Skeletal muscle tissue (tissue), 5 donors: ENCODE measurements around the gene IL1RAPL1. TPM values are rescaled to one million over a fixed set of nuclear protein-coding genes. Genes with fewer than 3 reads are reported as not detected.

Source experiments
- H3K27ac ChIP-seq: one replicate; pipeline ENCODE4 v1.7.0; 2013; ENCODE audit warnings: mild to moderate bottlenecking, low read depth, low read length, inconsistent platforms
- H3K27me3 ChIP-seq, 3 donors: one replicate each; pipeline ENCODE4 v1.7.0; 2013; ENCODE audit warnings: low read length in 3 of 3; ENCODE audit not compliant: control insufficient read depth in 3 of 3, insufficient read depth in 3 of 3
- H3K36me3 ChIP-seq, 3 donors: one replicate each; pipeline ENCODE4 v1.7.0; 2013; ENCODE audit warnings: low read length in 3 of 3; ENCODE audit not compliant: control insufficient read depth in 3 of 3, insufficient read depth in 3 of 3
- H3K4me1 ChIP-seq, 3 donors: one replicate each; pipeline ENCODE4 v1.7.0; 2013; ENCODE audit warnings: low read length in 3 of 3, mild to moderate bottlenecking in 3 of 3; ENCODE audit not compliant: control insufficient read depth in 3 of 3, insufficient read depth in 3 of 3
- H3K4me3 ChIP-seq, 3 donors: one replicate each; pipeline ENCODE4 v1.7.0; 2013; ENCODE audit warnings: low read length in 3 of 3
- H3K9ac ChIP-seq, 3 donors: one replicate each; pipeline ENCODE4 v1.7.0; 2013; ENCODE audit warnings: low read length in 3 of 3, mild to moderate bottlenecking in 3 of 3, moderate library complexity in 2 of 3, low read depth in 1 of 3
- H3K9me3 ChIP-seq, 3 donors: one replicate each; pipeline ENCODE4 v1.7.0; 2013; ENCODE audit warnings: low read length in 3 of 3; ENCODE audit not compliant: control insufficient read depth in 3 of 3
- small RNA-seq: library from RNA; depleted of rRNA; stranded (forward); fragments of <200 nt; gene quantifications from one replicate; pipeline ENCODE3, GENCODE V24; 2014
- total RNA-seq: library from RNA; depleted of rRNA; stranded (reverse); fragments of >200 nt; gene quantifications from one replicate; pipeline ENCODE4 v1.2.3, GENCODE V29; 2014
- donor health status: Osteomylitis.

Gene IL1RAPL1
- total RNA-seq, 1 donor from 2014 or later = 3.7 TPM

GRCh38 chrX:29965634-29966033 lies 1378.4 kb downstream of the IL1RAPL1 start:
- Histone ChIP-seq H3K4me3 (no peak overlapping the region), H3K27me3 (no peaks in the 10 kb centered on the region), H3K36me3 (no peaks in the 10 kb centered on the region)

GRCh38 chrX:29992083-29992482 lies 1404.8 kb downstream of the IL1RAPL1 start:
- Histone ChIP-seq H3K27me3 (no peaks in the 10 kb centered on the region), H3K9me3 (peaks cover 0 to 2% (median 0%) of the 10 kb centered on the region in 3 donors), H3K27ac (no peak overlapping the region), H3K9ac (no peak overlapping the region), H3K36me3 (no peaks in the 10 kb centered on the region), H3K4me3 (no peak overlapping the region), H3K4me1 (no peaks in the 10 kb centered on the region)

More at GRCh38 chrX:29965634-29966033, 1378.4 kb downstream of the IL1RAPL1 start:
- Histone ChIP-seq H3K4me1 (no peaks in the 10 kb centered on the region), H3K9ac (no peak overlapping the region), H3K9me3 (no peaks in the 10 kb centered on the region), H3K27ac (no peak overlapping the region)

DNA sequence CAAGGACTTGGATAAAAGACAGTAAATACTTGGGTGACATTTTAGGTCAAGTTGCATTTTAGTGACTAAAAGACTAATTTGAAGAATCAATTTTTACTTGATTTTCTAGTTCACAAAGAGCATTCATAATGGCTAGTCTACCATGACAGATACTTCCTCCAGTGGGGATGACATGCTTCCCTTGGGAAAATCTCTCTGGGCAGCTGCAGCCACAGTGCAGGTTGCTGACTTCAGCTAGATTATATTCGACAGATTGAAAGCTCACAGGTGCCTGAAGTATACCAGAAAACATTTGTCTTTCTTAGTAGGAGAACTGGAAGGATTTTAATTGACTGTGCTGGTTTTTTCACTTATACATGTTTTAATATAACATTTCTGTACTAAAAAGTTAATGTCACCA lies 1418.6 kb downstream of the IL1RAPL1 start:
- H3K36me3 ChIP-seq = no peaks in the 10 kb centered on the region
- no peak overlapping the region for H3K27ac ChIP-seq
- H3K4me3 ChIP-seq = no peak overlapping the region
- H3K27me3 ChIP-seq = no peaks in the 10 kb centered on the region
- H3K4me1 ChIP-seq = no peaks in the 10 kb centered on the region
- H3K9ac ChIP-seq = no peak overlapping the region
- no peaks in the 10 kb centered on the region for H3K9me3 ChIP-seq

Small RNA genes within 50 kb of the gene (small RNA-seq; reads per million reads assigned to genes)
- gene MIR4666B (not detected), gene RF00284 (not detected), gene RNA5SP500 (0.67 reads per million, percentile 70 among the genes with 10 or more reads in this experiment)
